Endodermal cell (in vitro differentiated cells): ENCODE results near the gene NT5C3B. TPM values are rescaled to one million over a fixed set of nuclear protein-coding genes. Genes with fewer than 3 reads are reported as not detected.
A peak's percentile ranks its signal among the peaks of the same experiment; 100 is the strongest.

Experiments
- DNase-seq: peaks from one replicate; pipeline ENCODE4 v3.0.0-alpha.2; 2017
- H3K27ac ChIP-seq: 2 replicates; pipeline ENCODE4 v1.5.1; 2013; ENCODE audit warnings: mild to moderate bottlenecking, low read depth, low read length, moderate library complexity
- H3K27me3 ChIP-seq: 2 replicates; pipeline ENCODE4 v1.6.1; 2013; ENCODE audit warnings: mild to moderate bottlenecking, low read length, moderate library complexity; ENCODE audit not compliant: insufficient read depth, control insufficient read depth, poor library complexity, severe bottlenecking
- H3K36me3 ChIP-seq: 2 replicates; pipeline ENCODE4 v1.7.0; 2013; ENCODE audit warnings: mild to moderate bottlenecking, low read length, moderate library complexity; ENCODE audit not compliant: control insufficient read depth, insufficient read depth
- H3K4me1 ChIP-seq: one replicate; pipeline ENCODE4 v1.7.0; 2013; ENCODE audit warnings: low read length; ENCODE audit not compliant: control insufficient read depth, insufficient read depth
- H3K4me3 ChIP-seq: 2 replicates; pipeline ENCODE4 v1.5.1; 2013; ENCODE audit warnings: mild to moderate bottlenecking, low read length, moderate library complexity
- H3K9ac ChIP-seq: 2 replicates; pipeline ENCODE4 v1.6.1; 2013; ENCODE audit warnings: mild to moderate bottlenecking, low read length, moderate library complexity; ENCODE audit not compliant: poor library complexity, severe bottlenecking; ENCODE audit errors: extremely low read depth
- H3K9me3 ChIP-seq: 2 replicates; pipeline ENCODE4 v1.6.1; 2013; ENCODE audit warnings: mild to moderate bottlenecking, low read length, moderate library complexity; ENCODE audit not compliant: control insufficient read depth
- H3K27ac Mint-ChIP-seq: 2 replicates; pipeline ENCODE4 v1.8.0; 2020; ENCODE audit warnings: mixed read lengths
- H3K27me3 Mint-ChIP-seq: 2 replicates; pipeline ENCODE4 v1.8.0; 2021; ENCODE audit warnings: mild to moderate bottlenecking, mixed read lengths; ENCODE audit not compliant: insufficient read depth
- H3K36me3 Mint-ChIP-seq: 2 replicates; pipeline ENCODE4 v1.8.0; 2020; ENCODE audit warnings: low read depth, mixed read lengths
- H3K4me1 Mint-ChIP-seq: 2 replicates; pipeline ENCODE4 v1.8.0; 2020; ENCODE audit warnings: mixed read lengths
- H3K4me3 Mint-ChIP-seq: 2 replicates; pipeline ENCODE4 v1.8.0; 2020; ENCODE audit warnings: mild to moderate bottlenecking, moderate library complexity, mixed read lengths
- H3K9me3 Mint-ChIP-seq: 2 replicates; pipeline ENCODE4 v1.8.0; 2020; ENCODE audit warnings: mild to moderate bottlenecking, mixed read lengths
- CTCF ChIP-seq: fragments of 200-600 bp; sonication (generic); conservative IDR thresholded peaks from 2 replicates; pipeline ENCODE4 v1.5.0; 2021; ENCODE audit warnings: antibody characterized with exemption, mild to moderate bottlenecking
- WGBS, 2 experiments: methylation state at CpG; one replicate each; pipeline versions ENCODE4 v1.1.5 to v1.1.7; 2013; ENCODE audit warnings: missing lambda C conversion rate in 2 of 2, mixed read lengths in 1 of 2; ENCODE audit not compliant: insufficient coverage in 1 of 2, insufficient read length in 1 of 2; 5-methylcytosine and 5-hydroxymethylcytosine counted together
- total RNA-seq, 2 donors: library from RNA; stranded (reverse); fragmentation: NEBNext Ultra II Directional in 1 of 2; extraction: Animal tissue kit (Norgen Biotek cat#: 25700) in 1 of 2; gene quantifications; 2 replicates in 1 of 2; 3 replicates in 1 of 2; pipeline ENCODE4 v1.2.1, GENCODE V29; 2021

The NT5C3B gene
- total RNA-seq, 2 donors from 2014 or later: 65.2 to 79.5 TPM

DNA sequence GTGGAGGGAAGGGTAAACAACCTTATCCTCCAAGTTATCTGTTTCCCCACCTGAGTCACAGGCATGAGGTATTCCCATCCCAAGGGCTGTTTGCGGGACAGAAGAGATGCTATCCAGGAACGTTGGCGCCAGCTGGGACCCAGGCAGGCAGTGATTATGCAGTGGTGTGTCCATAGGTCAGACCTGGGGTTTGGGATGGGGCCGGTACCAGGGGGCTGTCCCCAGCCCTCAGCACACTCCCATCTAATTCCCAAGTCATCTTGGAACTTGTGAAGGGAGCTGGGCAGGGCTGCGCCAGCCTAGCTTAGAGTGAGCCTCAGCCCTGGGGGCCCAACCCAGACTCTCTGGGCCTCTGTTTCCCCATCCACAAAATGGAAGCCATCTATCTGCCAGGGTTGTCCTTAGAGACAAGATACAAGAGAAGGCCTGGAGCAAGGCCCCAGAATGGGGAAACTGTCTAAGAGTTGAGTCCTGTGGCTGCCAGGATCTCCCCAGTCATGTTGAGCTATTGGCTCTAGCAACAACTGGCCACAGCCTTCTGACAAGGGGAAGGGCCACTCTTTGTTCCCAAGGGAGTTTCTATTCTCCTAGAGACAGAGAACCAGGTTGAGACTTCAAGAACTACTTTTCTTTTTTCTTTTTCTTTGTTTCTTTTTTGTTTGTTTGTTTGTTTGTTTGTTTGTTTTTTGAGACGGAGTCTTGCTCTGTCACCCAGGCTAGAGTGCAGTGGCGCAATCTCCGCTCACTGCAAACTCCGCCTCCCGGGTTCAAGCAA lies 39.7 kb downstream of the NT5C3B start:
- H3K27me3 Mint-ChIP-seq: peaks cover 5% of the 10 kb centered on the region
- Histone ChIP-seq H3K4me1 (peaks cover 24% of the 10 kb centered on the region), H3K4me3 (no peak overlapping the region), H3K9ac (no peak overlapping the region), H3K9me3 (no peaks in the 10 kb centered on the region), H3K27me3 (no peaks in the 10 kb centered on the region), H3K36me3 (no peaks in the 10 kb centered on the region), H3K27ac (no peak overlapping the region)
- WGBS, 2 experiments: 88 to 95% methylated on average over 7 to 10 of the region's 10 CpGs
- H3K4me3 Mint-ChIP-seq: no peak overlapping the region
- H3K9me3 Mint-ChIP-seq: no peaks in the 10 kb centered on the region
- H3K4me1 Mint-ChIP-seq: peaks cover 32% of the 10 kb centered on the region
- no peak overlapping the region for H3K27ac Mint-ChIP-seq
- no peaks in the 10 kb centered on the region for H3K36me3 Mint-ChIP-seq
- TF ChIP-seq CTCF: no peak
- no peak for DNase-seq

DNA sequence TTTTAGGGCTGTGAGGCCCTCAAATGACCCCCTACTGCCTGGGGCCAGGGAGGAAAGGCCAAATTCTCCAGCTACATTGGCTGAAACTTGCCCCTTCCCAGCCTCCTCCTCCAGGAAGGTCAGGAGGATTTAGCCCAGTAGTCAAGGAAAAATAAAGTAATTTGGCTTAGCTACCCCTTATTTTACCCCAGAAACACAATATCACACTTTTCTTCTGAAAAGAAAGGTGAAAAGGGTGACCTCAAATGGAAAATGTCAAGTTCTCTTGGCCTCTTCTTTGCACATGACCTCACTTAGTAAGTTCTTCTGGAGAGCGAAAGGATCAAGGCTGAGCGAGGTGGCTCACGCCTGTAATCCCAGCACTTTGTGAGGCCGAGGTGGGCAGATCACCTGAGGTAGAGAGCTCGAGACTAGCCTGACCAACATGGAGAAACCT lies 41.5 kb downstream of the NT5C3B start:
- TF ChIP-seq CTCF: no peak
- H3K27ac ChIP-seq: no peak overlapping the region
- Mint-ChIP-seq H3K9me3 (no peaks in the 10 kb centered on the region), H3K4me1 (peaks cover 25% of the 10 kb centered on the region), H3K27ac (peak overlapping the region; percentile 30), H3K36me3 (no peaks in the 10 kb centered on the region), H3K4me3 (no peak overlapping the region), H3K27me3 (peaks cover 11% of the 10 kb centered on the region)
- no peak overlapping the region for H3K9ac ChIP-seq
- H3K4me1 ChIP-seq: peaks cover 19% of the 10 kb centered on the region
- H3K36me3 ChIP-seq: no peaks in the 10 kb centered on the region
- H3K27me3 ChIP-seq: no peaks in the 10 kb centered on the region
- DNase-seq: no peak
- H3K4me3 ChIP-seq: no peak overlapping the region
- H3K9me3 ChIP-seq: no peaks in the 10 kb centered on the region
- WGBS, 2 experiments: 86 to 91% methylated on average over 4 to 5 of the region's 5 CpGs

DNA sequence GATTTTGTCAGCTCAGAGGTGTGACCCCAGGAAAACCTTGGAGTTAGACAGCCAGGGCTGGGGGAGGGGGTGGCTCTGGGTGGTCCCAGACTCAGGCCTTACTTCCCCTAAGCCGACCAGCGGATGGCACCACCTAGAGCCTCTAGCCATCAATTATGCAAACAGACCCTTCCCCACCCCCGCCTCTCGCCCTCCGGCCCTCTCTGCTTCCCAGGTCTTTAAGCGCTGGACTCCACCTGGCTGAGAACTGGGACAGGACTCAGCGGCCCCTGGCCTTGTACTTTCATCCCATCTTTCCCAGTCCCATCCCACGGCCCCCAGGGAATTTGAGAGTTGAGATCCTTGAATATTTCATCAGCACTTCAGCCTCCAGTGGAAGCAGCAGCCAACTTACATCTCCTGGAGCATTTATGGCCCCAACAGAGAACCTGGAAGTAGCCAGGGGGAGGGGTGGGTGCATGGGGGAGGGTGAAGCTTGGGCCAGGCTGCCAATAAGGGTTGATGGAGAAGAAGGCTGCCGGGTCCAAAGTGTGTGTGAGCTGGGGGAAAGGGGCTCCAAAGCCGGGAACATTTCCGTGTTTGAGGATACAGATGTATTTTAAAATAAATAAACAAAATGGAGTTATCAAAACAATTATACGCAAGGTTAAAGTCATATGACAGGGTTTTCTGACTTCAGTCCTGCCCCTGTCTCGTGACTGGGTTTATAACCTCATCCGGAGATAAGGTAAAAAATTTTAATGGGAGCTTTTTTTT lies 42.1 kb downstream of the NT5C3B start:
- no peaks in the 10 kb centered on the region for H3K9me3 ChIP-seq
- TF ChIP-seq CTCF: peak; percentile 41
- peak overlapping the region; percentile 6 for H3K4me3 ChIP-seq
- 29 to 36% methylated on average over 8 to 14 of the region's 14 CpGs for WGBS, 2 experiments
- H3K4me3 Mint-ChIP-seq: peak overlapping the region; percentile 36
- DNase-seq: peak; percentile 96
- no peak overlapping the region for H3K27ac ChIP-seq
- peak overlapping the region; percentile 82 for H3K27ac Mint-ChIP-seq
- H3K27me3 ChIP-seq: no peaks in the 10 kb centered on the region
- H3K36me3 Mint-ChIP-seq: no peaks in the 10 kb centered on the region
- peaks cover 22% of the 10 kb centered on the region for H3K4me1 Mint-ChIP-seq
- H3K27me3 Mint-ChIP-seq: peaks cover 16% of the 10 kb centered on the region
- H3K4me1 ChIP-seq: peaks cover 19% of the 10 kb centered on the region
- no peaks in the 10 kb centered on the region for H3K9me3 Mint-ChIP-seq
- no peaks in the 10 kb centered on the region for H3K36me3 ChIP-seq
- H3K9ac ChIP-seq: peak overlapping the region; percentile 35
